Subcutaneous adipose tissue (tissue), 4 donors: Measurements from ENCODE around the gene CRIP2. TPM values are rescaled to one million over a fixed set of nuclear protein-coding genes. Genes with fewer than 3 reads are reported as not detected.

ENCODE experiments used
- total RNA-seq, 4 donors: library from RNA; depleted of rRNA; stranded (reverse); fragments of >200 nt; gene quantifications; one replicate each; pipeline ENCODE4 v1.1.0, GENCODE V29; 2016
- TF ChIP-seq, protein P1 (sequence below): fragments of 450-650 bp; IDR thresholded peaks from one replicate; pipeline ENCODE4 v1.5.1; 2016; ENCODE audit warnings: low read depth, mild to moderate bottlenecking, control low read depth, antibody characterized with exemption, moderate library complexity

CRIP2 gene
- total RNA-seq, 4 donors from 2014 or later, result 24.1 to 84.0 (median 44.6) TPM

DNA sequence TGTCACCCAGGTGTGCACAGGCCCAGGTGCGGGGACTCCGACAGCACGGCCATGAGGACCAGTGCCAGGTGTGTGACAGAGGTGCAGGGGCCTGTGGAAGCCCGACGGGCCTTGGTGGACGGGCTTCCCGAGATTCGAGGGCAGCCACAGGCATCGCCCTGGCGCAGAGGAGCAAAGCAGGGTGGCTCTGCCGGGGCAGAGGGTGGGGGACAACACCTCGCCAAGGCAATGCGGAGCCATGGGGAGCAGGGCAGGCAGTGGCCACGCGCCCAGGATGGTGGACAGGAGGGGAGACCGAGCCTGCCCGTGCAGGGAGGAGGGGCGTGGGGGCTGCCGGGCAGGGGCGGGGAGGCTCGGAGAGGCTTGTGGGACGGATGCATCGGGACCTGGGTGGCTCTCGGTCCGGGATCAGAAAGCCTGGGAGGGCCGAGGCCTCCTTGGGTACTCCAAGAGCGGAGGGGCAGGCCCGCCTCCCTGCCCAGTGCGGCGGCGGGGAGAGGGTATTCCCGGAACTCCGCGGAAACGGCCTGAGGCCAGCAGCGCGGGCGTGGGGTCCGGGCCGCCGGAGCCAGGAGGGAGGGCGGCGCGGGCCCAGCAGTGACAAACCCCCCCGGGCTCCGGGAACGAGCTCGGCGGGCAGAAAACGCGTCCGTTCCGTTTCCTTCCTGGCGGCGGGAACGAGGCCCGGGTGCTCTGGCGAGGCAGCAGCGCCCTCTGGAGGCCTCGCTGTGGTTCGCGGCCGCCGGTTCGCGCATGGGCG is 53.4 kb downstream of the CRIP2 start:
- TF ChIP-seq, protein P1, sequence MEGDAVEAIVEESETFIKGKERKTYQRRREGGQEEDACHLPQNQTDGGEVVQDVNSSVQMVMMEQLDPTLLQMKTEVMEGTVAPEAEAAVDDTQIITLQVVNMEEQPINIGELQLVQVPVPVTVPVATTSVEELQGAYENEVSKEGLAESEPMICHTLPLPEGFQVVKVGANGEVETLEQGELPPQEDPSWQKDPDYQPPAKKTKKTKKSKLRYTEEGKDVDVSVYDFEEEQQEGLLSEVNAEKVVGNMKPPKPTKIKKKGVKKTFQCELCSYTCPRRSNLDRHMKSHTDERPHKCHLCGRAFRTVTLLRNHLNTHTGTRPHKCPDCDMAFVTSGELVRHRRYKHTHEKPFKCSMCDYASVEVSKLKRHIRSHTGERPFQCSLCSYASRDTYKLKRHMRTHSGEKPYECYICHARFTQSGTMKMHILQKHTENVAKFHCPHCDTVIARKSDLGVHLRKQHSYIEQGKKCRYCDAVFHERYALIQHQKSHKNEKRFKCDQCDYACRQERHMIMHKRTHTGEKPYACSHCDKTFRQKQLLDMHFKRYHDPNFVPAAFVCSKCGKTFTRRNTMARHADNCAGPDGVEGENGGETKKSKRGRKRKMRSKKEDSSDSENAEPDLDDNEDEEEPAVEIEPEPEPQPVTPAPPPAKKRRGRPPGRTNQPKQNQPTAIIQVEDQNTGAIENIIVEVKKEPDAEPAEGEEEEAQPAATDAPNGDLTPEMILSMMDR, result no peak

DNA sequence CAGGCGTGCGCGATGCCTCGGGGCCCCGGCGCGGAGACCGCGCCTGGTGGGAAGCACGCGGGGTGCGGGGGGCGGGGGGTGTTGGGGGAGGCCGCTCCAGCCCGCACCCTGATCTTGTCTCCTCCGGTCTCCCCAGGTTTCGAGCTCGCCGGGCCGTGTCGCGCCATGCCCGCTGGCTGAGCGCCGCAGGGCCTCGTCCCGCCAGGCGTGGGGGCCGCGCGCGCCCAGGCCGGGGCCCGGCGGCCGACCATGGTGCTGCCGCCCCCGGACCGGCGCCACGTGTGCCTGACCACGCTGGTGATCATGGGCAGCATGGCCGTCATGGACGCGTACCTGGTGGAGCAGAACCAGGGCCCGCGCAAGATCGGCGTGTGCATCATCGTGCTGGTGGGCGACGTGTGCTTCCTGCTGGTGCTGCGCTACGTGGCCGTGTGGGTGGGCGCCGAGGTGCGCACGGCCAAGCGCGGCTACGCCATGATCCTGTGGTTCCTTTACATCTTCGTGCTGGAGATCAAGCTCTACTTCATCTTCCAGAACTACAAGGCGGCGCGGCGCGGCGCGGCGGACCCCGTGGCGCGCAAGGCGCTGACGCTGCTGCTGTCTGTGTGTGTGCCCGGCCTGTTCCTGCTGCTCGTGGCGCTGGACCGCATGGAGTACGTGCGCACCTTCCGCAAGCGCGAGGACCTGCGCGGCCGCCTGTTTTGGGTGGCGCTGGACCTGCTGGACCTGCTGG is 54.1 kb downstream of the CRIP2 start:
- TF ChIP-seq, protein P1, result no peak

DNA sequence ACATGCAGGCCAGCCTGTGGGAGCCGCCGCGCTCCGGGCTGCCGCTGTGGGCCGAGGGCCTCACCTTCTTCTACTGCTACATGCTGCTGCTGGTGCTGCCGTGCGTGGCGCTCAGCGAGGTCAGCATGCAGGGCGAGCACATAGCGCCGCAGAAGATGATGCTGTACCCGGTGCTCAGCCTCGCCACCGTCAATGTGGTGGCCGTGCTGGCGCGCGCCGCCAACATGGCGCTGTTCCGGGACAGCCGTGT is 54.6 kb downstream of the CRIP2 start:
- TF ChIP-seq, protein P1, result no peak

Other genes with a start within 250 kb of the CRIP2 start
- gene BTBD6, start 226.3 kb upstream of the CRIP2 start, total RNA-seq, result 100 to 1,000 TPM in 2 of 4 donors, 10 to 100 TPM in 2; 55.4 to 229 (median 79.0) TPM
- 10 to 100 TPM; 19.7 to 76.1 (median 22.5) TPM for gene BRF1, start 173.8 kb upstream of the CRIP2 start, total RNA-seq
- gene PACS2, start 160.1 kb upstream of the CRIP2 start, total RNA-seq, result 100 to 1,000 TPM in 1 of 4 donors, 10 to 100 TPM in 3; 37.2 to 124 (median 57.8) TPM
- 1 to 10 TPM in 1 of 4 donors, not detected in 3; 1.3 TPM for gene TEX22, start 76.3 kb upstream of the CRIP2 start, total RNA-seq
- 10 to 100 TPM; 34.3 to 75.0 (median 49.2) TPM for gene MTA1, start 55.0 kb upstream of the CRIP2 start, total RNA-seq
- gene CRIP1, start 12.1 kb downstream of the CRIP2 start, total RNA-seq, result 10 to 100 TPM in 3 of 4 donors, 1 to 10 TPM in 1; 10.0 to 41.8 (median 28.1) TPM
- gene TEDC1, start 16.4 kb downstream of the CRIP2 start, total RNA-seq, result 1 to 10 TPM; 1.3 to 3.5 (median 2.1) TPM
- gene TMEM121, start 51.8 kb downstream of the CRIP2 start, total RNA-seq, result 1 to 10 TPM; 1.3 to 3.6 (median 2.0) TPM